ENCODE results near the gene ZNF423. TPM values are rescaled to one million over a fixed set of nuclear protein-coding genes. Genes with fewer than 3 reads are reported as not detected.
"Not testable (repeated sequence)": the region's sequence is repeated elsewhere in the genome, so short reads cannot be mapped to it uniquely, and the experiment has no call there.

The ZNF423 gene
- total RNA-seq, 2 experiments from 2014 or later, result not detected

- ChIA-PET CTCF (interaction anchor here (1.5 kb wide), 1 partner anchor 179 kb away, joined by 3 read pairs; no protein-coding TSS in a partner anchor), POLR2A (no interaction called here)
Measured at GRCh38 chr16:49587511-49587910, 268.4 kb downstream of the ZNF423 start.

- ChIA-PET POLR2A (no interaction called here), CTCF (no interaction called here)
Measured at GRCh38 chr16:49586466-49587450, 269.2 kb downstream of the ZNF423 start.

- POLR2A ChIA-PET, result no interaction called here
- CTCF ChIA-PET, result no interaction called here
Measured at GRCh38 chr16:49585143-49585832, 270.6 kb downstream of the ZNF423 start.

GRCh38 chr16:49583911-49584310 is 272.0 kb downstream of the ZNF423 start:
- ChIA-PET POLR2A (no interaction called here), CTCF (interaction anchor here (0.8 kb wide), 1 partner anchor 9 kb away, joined by 3 read pairs; no protein-coding TSS in a partner anchor)

GRCh38 chr16:49581630-49582298 is 274.1 kb downstream of the ZNF423 start:
- ChIA-PET POLR2A (no interaction called here), CTCF (interaction anchor here (1.2 kb wide), 1 partner anchor 11 kb away, joined by 3 read pairs; no protein-coding TSS in a partner anchor)

GRCh38 chr16:49580751-49581303 is 275.1 kb downstream of the ZNF423 start:
- CTCF ChIA-PET, result no interaction called here
- POLR2A ChIA-PET, result no interaction called here

- CTCF ChIA-PET, result no interaction called here
- POLR2A ChIA-PET, result no interaction called here
Measured at GRCh38 chr16:49578435-49579024, 277.4 kb downstream of the ZNF423 start.

GRCh38 chr16:49578018-49578417 is 277.9 kb downstream of the ZNF423 start:
- ChIA-PET POLR2A (no interaction called here), CTCF (no interaction called here)

GRCh38 chr16:49576941-49577340 is 279.0 kb downstream of the ZNF423 start:
- ChIA-PET POLR2A (no interaction called here), CTCF (no interaction called here)

- ChIA-PET CTCF (no interaction called here), POLR2A (no interaction called here)
Measured at GRCh38 chr16:49576173-49576494, 279.8 kb downstream of the ZNF423 start.

- POLR2A ChIA-PET, result no interaction called here
- CTCF ChIA-PET, result no interaction called here
Measured at GRCh38 chr16:49575346-49576172, 280.4 kb downstream of the ZNF423 start.

GRCh38 chr16:49574826-49575225 is 281.1 kb downstream of the ZNF423 start:
- ChIA-PET POLR2A (no interaction called here), CTCF (no interaction called here)

GRCh38 chr16:49567950-49568349 is 288.0 kb downstream of the ZNF423 start:
- ChIA-PET CTCF (no interaction called here), POLR2A (no interaction called here)

- CTCF ChIA-PET, result interaction anchor here (1.3 kb wide), 1 partner anchor 42 kb away, joined by 3 read pairs; no protein-coding TSS in a partner anchor
- POLR2A ChIA-PET, result no interaction called here
Measured at GRCh38 chr16:49566432-49566831, 289.5 kb downstream of the ZNF423 start.

GRCh38 chr16:49564496-49565229 is 291.2 kb downstream of the ZNF423 start:
- ChIA-PET CTCF (no interaction called here), POLR2A (no interaction called here)

GRCh38 chr16:49563666-49564065 is 292.2 kb downstream of the ZNF423 start:
- POLR2A ChIA-PET, result no interaction called here
- CTCF ChIA-PET, result no interaction called here

- CTCF ChIA-PET, POLR2A ChIA-PET: not testable (repeated sequence)
Measured at GRCh38 chr16:49562894-49563293, 293.0 kb downstream of the ZNF423 start.

GRCh38 chr16:49562228-49562627 is 293.7 kb downstream of the ZNF423 start:
- CTCF ChIA-PET, result no interaction called here
- POLR2A ChIA-PET, result no interaction called here
